ENCODE data around the gene RASSF4.

Gene RASSF4

GRCh38 chr10:44948642-44949041, 11.0 kb upstream of the RASSF4 start:
- no peak for DNase-seq

GRCh38 chr10:44949127-44949802, 10.3 kb upstream of the RASSF4 start:
- no peak for DNase-seq

- DNase-seq = no peak
Observed at GRCh38 chr10:44949915-44950314, 9.7 kb upstream of the RASSF4 start.

- DNase-seq = no peak
Observed at GRCh38 chr10:44950326-44951225, 9.0 kb upstream of the RASSF4 start.

GRCh38 chr10:44951576-44952226, 7.9 kb upstream of the RASSF4 start:
- DNase-seq = no peak

- no peak for DNase-seq
Observed at GRCh38 chr10:44952779-44953231, 6.8 kb upstream of the RASSF4 start.

GRCh38 chr10:44954042-44954441, 5.6 kb upstream of the RASSF4 start:
- no peak for DNase-seq

GRCh38 chr10:44954962-44955361, 4.6 kb upstream of the RASSF4 start:
- no peak for DNase-seq

GRCh38 chr10:44955413-44956070, 4.1 kb upstream of the RASSF4 start:
- DNase-seq = no peak

- no peak for DNase-seq
Observed at GRCh38 chr10:44956226-44956625, 3.4 kb upstream of the RASSF4 start.

GRCh38 chr10:44956717-44957706, 2.6 kb upstream of the RASSF4 start:
- no peak for DNase-seq

GRCh38 chr10:44958196-44958897, 1.3 kb upstream of the RASSF4 start:
- DNase-seq = no peak

GRCh38 chr10:44958898-44959246, 730 bp upstream of the RASSF4 start:
- no peak for DNase-seq

GRCh38 chr10:44960088-44960460, 472 bp downstream of the RASSF4 start:
- DNase-seq = no peak

GRCh38 chr10:44960482-44961229, 1.1 kb downstream of the RASSF4 start:
- DNase-seq = no peak

- no peak for DNase-seq
Observed at GRCh38 chr10:44961230-44961571, 1.6 kb downstream of the RASSF4 start.

- no peak for DNase-seq
Observed at GRCh38 chr10:44961931-44962750, 2.5 kb downstream of the RASSF4 start.

GRCh38 chr10:44962870-44963738, 3.5 kb downstream of the RASSF4 start:
- DNase-seq = peak in 1 of 2 donors; percentile 67

Measured in hippocampal formation (tissue), 2 donors.